ENCODE results near the gene NGLY1.

DNA sequence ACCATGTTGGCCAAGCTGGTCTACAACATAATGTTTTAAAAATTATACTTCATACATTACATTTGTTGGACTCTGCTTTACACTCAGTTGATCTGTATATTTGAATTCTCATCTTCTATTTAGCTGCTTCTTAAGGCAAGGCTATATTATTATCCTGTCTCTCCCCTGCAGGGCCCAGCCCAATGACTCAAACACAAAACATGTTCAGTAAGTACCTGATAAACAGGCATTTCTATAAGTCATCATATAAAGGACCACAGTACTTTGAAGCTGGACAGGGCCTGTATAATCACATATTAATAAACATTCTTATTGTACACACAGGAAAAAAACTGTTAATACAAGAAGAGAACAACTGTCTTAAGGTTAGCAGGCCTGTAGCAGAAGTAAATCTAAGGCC is 36.2 kb downstream of the NGLY1 start:
- TF ChIP-seq, protein P1, sequence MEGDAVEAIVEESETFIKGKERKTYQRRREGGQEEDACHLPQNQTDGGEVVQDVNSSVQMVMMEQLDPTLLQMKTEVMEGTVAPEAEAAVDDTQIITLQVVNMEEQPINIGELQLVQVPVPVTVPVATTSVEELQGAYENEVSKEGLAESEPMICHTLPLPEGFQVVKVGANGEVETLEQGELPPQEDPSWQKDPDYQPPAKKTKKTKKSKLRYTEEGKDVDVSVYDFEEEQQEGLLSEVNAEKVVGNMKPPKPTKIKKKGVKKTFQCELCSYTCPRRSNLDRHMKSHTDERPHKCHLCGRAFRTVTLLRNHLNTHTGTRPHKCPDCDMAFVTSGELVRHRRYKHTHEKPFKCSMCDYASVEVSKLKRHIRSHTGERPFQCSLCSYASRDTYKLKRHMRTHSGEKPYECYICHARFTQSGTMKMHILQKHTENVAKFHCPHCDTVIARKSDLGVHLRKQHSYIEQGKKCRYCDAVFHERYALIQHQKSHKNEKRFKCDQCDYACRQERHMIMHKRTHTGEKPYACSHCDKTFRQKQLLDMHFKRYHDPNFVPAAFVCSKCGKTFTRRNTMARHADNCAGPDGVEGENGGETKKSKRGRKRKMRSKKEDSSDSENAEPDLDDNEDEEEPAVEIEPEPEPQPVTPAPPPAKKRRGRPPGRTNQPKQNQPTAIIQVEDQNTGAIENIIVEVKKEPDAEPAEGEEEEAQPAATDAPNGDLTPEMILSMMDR (IDR thresholded peaks at IDR 0.05), result no peak
- TF ChIP-seq POLR2A (IDR thresholded peaks at IDR 0.05) (no peak), EP300 (IDR thresholded peaks at IDR 0.05) (no peak)

All from tibial nerve (tissue), 4 donors.